GM12878 (cell line): Measurements from ENCODE around the gene OSBPL5. TPM values are rescaled to one million over a fixed set of nuclear protein-coding genes. Genes with fewer than 3 reads are reported as not detected.

ENCODE experiments used
- ATAC-seq: fragments of 200-7000 bp; cut with Tn5 transposase; 3 replicates; pipeline ENCODE4 v1.9.1; 2020; ENCODE audit warnings: mild to moderate bottlenecking, moderate library complexity
- BruUV-seq: library from RNA; stranded (reverse); fragments of 400-500 nt; replicated peaks from 2 replicates; lab custom pipeline; 2021; lab: Mats Ljungman, UMichigan
- CTCF ChIA-PET: fragments of 300-600 bp; sonication (Branson Sonifier 250); formaldehyde crosslinking; extraction: SDS; loops from one replicate; lab custom pipeline; 2021; ENCODE audit warnings: inconsistent platforms; lab: Yijun Ruan, JAX
- POLR2A ChIA-PET: fragments of 350-600 bp; formaldehyde crosslinking; extraction: SDS; loops from one replicate; lab custom pipeline; 2021; ENCODE audit warnings: inconsistent platforms; lab: Charles Lee
- RAD21 ChIA-PET: fragments of 300-600 bp; sonication (Branson Sonifier 250); formaldehyde crosslinking; loops from one replicate; lab custom pipeline; 2023; ENCODE audit warnings: antibody characterized with exemption; ENCODE audit not compliant: unreplicated experiment; lab: Charles Lee
- SMC1A ChIA-PET: fragments of 300-600 bp; sonication (Branson Sonifier 250); formaldehyde crosslinking; loops from one replicate; lab custom pipeline; 2023; ENCODE audit not compliant: unreplicated experiment, uncharacterized antibody; lab: Charles Lee
- DNase-seq: peaks from one replicate; pipeline ENCODE4 v3.0.0-alpha.2; 2011; ENCODE audit warnings: low read depth, low spot score
- FAIRE-seq: peaks from 3 replicates; lab custom pipeline; 2011; peaks lifted over from hg19 to GRCh38; lab: Jason Lieb, UNC
- H2AFZ ChIP-seq: 2 replicates; pipeline ENCODE4 v1.6.0; 2011; ENCODE audit warnings: low read depth, low read length, control low read depth; ENCODE audit not compliant: control insufficient read depth
- H3K27ac ChIP-seq: 2 replicates; pipeline ENCODE4 v1.5.1; 2011; ENCODE audit warnings: control low read depth; ENCODE audit not compliant: control insufficient read depth, insufficient read depth
- H3K27me3 ChIP-seq, 2 experiments: replicated peaks in 1 of 2; 2 replicates each; pipeline versions ENCODE4 v1.6.0 to v1.6.1; 2011; ENCODE audit warnings: low read length in 1 of 2; ENCODE audit not compliant: control insufficient read depth in 2 of 2, insufficient read depth in 2 of 2
- H3K36me3 ChIP-seq, 2 experiments: 2 replicates each; pipeline ENCODE4 v1.5.1; 2011; ENCODE audit warnings: low read length in 1 of 2; ENCODE audit not compliant: control insufficient read depth in 2 of 2, insufficient read depth in 2 of 2
- H3K4me1 ChIP-seq: 2 replicates; pipeline ENCODE4 v1.6.1; 2011; ENCODE audit warnings: mild to moderate bottlenecking, low read length, moderate library complexity, mixed read lengths; ENCODE audit not compliant: control insufficient read depth, insufficient read depth
- H3K4me2 ChIP-seq: 2 replicates; pipeline ENCODE4 v1.6.0; 2011; ENCODE audit warnings: control low read depth; ENCODE audit not compliant: control insufficient read depth, insufficient read depth
- H3K4me3 ChIP-seq: fragments of 200-600 bp; sonication (generic); 2 replicates; pipeline ENCODE4 v1.5.1; 2016
- H3K79me2 ChIP-seq: 2 replicates; pipeline ENCODE4 v1.6.0; 2011; ENCODE audit warnings: low read length; ENCODE audit not compliant: control insufficient read depth, insufficient read depth
- H3K9ac ChIP-seq: 2 replicates; pipeline ENCODE4 v1.8.0; 2011; ENCODE audit warnings: low read length, control low read depth, mixed read lengths; ENCODE audit not compliant: control insufficient read depth, insufficient read depth
- H3K9me3 ChIP-seq: replicated peaks from 3 replicates; pipeline ENCODE4 v1.5.1; 2011; ENCODE audit warnings: mild to moderate bottlenecking, low read length; ENCODE audit not compliant: control insufficient read depth, insufficient read depth
- H4K20me1 ChIP-seq: 2 replicates; pipeline ENCODE4 v1.6.0; 2011; ENCODE audit not compliant: control insufficient read depth, insufficient read depth
- CHD1 ChIP-seq: IDR thresholded peaks from 2 replicates; pipeline ENCODE4 v1.6.1; 2012; ENCODE audit warnings: low read depth, low read length, improper control_type of control experiment
- HDGF ChIP-seq: fragments of 450-650 bp; IDR thresholded peaks from 2 replicates; pipeline ENCODE4 v1.6.1; 2016; ENCODE audit warnings: antibody characterized with exemption
- IRF5 ChIP-seq: fragments of 450-650 bp; IDR thresholded peaks from 2 replicates; pipeline ENCODE4 v1.6.1; 2017; ENCODE audit warnings: borderline replicate concordance
- RELA ChIP-seq: fragments of 450-650 bp; IDR thresholded peaks from 2 replicates; pipeline ENCODE4 v1.8.0; 2014; ENCODE audit warnings: borderline replicate concordance; ENCODE audit not compliant: partially characterized antibody
- SMAD5 ChIP-seq: IDR thresholded peaks from 2 replicates; pipeline ENCODE4 v1.6.1; 2016; ENCODE audit warnings: antibody characterized with exemption, low read depth
- SP1 ChIP-seq: IDR thresholded peaks from one replicate; pipeline ENCODE4 v1.6.1; 2011; ENCODE audit warnings: low read depth, low read length
- TCF3 ChIP-seq: IDR thresholded peaks from 2 replicates; pipeline ENCODE4 v1.6.1; 2012; ENCODE audit warnings: low read depth, mild to moderate bottlenecking, low read length, borderline replicate concordance; ENCODE audit not compliant: insufficient read depth
- WGBS: methylation state at CpG from one replicate; pipeline ENCODE4 v1.1.6; 2016; ENCODE audit warnings: low lambda C conversion rate; ENCODE audit not compliant: insufficient replicate concordance, insufficient coverage; ENCODE audit errors: missing lambda C conversion rate; 5-methylcytosine and 5-hydroxymethylcytosine counted together
- in situ Hi-C: fragments of 300-500 bp; cut with MboI; formaldehyde crosslinking; loops from 9 replicates; pipeline ENCODE4 v1.14.3; 2018; ENCODE audit warnings: mixed read lengths
- intact Hi-C: fragments of 100-400 bp; cut with micrococcal nuclease; formaldehyde crosslinking; loops from one replicate; pipeline ENCODE4 v1.14.2; 2022; ENCODE audit not compliant: unreplicated experiment
- polyA plus RNA-seq, 11 experiments: library from polyadenylated mRNA; depleted of rRNA in 4 of 11; unstranded in 6 of 11; stranded (reverse) in 5 of 11; fragments of >200 nt; fragmentation: Nextera tagmentation in 4 of 11; fragmentation: Illumina TruSeq in 1 of 11; extraction: Ambion mirVana in 4 of 11; extraction: Trizol in 1 of 11; gene quantifications; 1 replicate in 1 of 11; 2 replicates in 10 of 11; pipeline versions ENCODE4 v1.2.1 to v1.2.3, GENCODE V29; 2011 to 2016; ENCODE audit warnings: inconsistent platforms in 2 of 11, missing spikeins in 2 of 11, low read depth in 1 of 11
- total RNA-seq, 4 experiments: library from RNA; depleted of rRNA in 3 of 4; stranded (reverse); fragments of >200 nt in 3 of 4; fragmentation: Illumina TruSeq in 1 of 4; extraction: Trizol in 1 of 4; gene quantifications; 2 replicates each; pipeline versions ENCODE4 v1.2.1 to v1.2.3, GENCODE V29; 2013 to 2021
- TF ChIP-seq, protein P1 (sequence below): IDR thresholded peaks from 2 replicates; pipeline ENCODE4 v1.6.1; 2012; ENCODE audit warnings: mild to moderate bottlenecking, low read depth, low read length
- TF ChIP-seq, protein P2 (sequence below): fragments of 150-350 bp; IDR thresholded peaks from 2 replicates; pipeline ENCODE4 v1.6.1; 2014; ENCODE audit warnings: mild to moderate bottlenecking, low read depth, low read length
- TF ChIP-seq, protein P3 (sequence below): fragments of 450-650 bp; IDR thresholded peaks from 2 replicates; pipeline ENCODE4 v1.6.1; 2018; ENCODE audit warnings: mild to moderate bottlenecking, low read depth, moderate library complexity; ENCODE audit not compliant: partially characterized antibody

Gene OSBPL5
- total and polyA plus RNA-seq, 10 of the 15 experiments (the other 5 are each of a cell fraction or from before 2014, with no cell fraction given): not detected

GRCh38 chr11:3077189-3077836 is 87.8 kb downstream of the OSBPL5 start:
- POLR2A ChIA-PET: no interaction called here
- no peaks in the 10 kb centered on the region for H3K4me1 ChIP-seq
- TF ChIP-seq RELA (no peak), SMAD5 (no peak), TCF3 (no peak), IRF5 (no peak), SP1 (no peak), CHD1 (no peak), HDGF (no peak)
- TF ChIP-seq, protein P1, sequence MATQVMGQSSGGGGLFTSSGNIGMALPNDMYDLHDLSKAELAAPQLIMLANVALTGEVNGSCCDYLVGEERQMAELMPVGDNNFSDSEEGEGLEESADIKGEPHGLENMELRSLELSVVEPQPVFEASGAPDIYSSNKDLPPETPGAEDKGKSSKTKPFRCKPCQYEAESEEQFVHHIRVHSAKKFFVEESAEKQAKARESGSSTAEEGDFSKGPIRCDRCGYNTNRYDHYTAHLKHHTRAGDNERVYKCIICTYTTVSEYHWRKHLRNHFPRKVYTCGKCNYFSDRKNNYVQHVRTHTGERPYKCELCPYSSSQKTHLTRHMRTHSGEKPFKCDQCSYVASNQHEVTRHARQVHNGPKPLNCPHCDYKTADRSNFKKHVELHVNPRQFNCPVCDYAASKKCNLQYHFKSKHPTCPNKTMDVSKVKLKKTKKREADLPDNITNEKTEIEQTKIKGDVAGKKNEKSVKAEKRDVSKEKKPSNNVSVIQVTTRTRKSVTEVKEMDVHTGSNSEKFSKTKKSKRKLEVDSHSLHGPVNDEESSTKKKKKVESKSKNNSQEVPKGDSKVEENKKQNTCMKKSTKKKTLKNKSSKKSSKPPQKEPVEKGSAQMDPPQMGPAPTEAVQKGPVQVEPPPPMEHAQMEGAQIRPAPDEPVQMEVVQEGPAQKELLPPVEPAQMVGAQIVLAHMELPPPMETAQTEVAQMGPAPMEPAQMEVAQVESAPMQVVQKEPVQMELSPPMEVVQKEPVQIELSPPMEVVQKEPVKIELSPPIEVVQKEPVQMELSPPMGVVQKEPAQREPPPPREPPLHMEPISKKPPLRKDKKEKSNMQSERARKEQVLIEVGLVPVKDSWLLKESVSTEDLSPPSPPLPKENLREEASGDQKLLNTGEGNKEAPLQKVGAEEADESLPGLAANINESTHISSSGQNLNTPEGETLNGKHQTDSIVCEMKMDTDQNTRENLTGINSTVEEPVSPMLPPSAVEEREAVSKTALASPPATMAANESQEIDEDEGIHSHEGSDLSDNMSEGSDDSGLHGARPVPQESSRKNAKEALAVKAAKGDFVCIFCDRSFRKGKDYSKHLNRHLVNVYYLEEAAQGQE: no peak
- TF ChIP-seq, protein P2, sequence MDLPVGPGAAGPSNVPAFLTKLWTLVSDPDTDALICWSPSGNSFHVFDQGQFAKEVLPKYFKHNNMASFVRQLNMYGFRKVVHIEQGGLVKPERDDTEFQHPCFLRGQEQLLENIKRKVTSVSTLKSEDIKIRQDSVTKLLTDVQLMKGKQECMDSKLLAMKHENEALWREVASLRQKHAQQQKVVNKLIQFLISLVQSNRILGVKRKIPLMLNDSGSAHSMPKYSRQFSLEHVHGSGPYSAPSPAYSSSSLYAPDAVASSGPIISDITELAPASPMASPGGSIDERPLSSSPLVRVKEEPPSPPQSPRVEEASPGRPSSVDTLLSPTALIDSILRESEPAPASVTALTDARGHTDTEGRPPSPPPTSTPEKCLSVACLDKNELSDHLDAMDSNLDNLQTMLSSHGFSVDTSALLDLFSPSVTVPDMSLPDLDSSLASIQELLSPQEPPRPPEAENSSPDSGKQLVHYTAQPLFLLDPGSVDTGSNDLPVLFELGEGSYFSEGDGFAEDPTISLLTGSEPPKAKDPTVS: no peak
- TF ChIP-seq, protein P3, sequence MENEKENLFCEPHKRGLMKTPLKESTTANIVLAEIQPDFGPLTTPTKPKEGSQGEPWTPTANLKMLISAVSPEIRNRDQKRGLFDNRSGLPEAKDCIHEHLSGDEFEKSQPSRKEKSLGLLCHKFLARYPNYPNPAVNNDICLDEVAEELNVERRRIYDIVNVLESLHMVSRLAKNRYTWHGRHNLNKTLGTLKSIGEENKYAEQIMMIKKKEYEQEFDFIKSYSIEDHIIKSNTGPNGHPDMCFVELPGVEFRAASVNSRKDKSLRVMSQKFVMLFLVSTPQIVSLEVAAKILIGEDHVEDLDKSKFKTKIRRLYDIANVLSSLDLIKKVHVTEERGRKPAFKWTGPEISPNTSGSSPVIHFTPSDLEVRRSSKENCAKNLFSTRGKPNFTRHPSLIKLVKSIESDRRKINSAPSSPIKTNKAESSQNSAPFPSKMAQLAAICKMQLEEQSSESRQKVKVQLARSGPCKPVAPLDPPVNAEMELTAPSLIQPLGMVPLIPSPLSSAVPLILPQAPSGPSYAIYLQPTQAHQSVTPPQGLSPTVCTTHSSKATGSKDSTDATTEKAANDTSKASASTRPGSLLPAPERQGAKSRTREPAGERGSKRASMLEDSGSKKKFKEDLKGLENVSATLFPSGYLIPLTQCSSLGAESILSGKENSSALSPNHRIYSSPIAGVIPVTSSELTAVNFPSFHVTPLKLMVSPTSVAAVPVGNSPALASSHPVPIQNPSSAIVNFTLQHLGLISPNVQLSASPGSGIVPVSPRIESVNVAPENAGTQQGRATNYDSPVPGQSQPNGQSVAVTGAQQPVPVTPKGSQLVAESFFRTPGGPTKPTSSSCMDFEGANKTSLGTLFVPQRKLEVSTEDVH: no peak
- DNase-seq (no peak), FAIRE-seq (no peak), ATAC-seq (no peak)
- no peaks in the 10 kb centered on the region for H3K9me3 ChIP-seq
- intact Hi-C loops (no loop called here), in situ Hi-C loops (no loop called here)
- no peaks in the 10 kb centered on the region for H3K79me2 ChIP-seq
- SMC1A ChIA-PET: no interaction called here
- RAD21 ChIA-PET: interaction anchor here (0.7 kb wide), 1 partner anchor 27 kb away, joined by 3 read pairs; no protein-coding TSS in a partner anchor
- H2AFZ ChIP-seq: no peak overlapping the region
- H3K27me3 ChIP-seq: no peaks in the 10 kb centered on the region
- no peak overlapping the region for H3K27ac ChIP-seq
- no peaks in the 10 kb centered on the region for H3K36me3 ChIP-seq
- BruUV-seq: no TSS peak
- H3K4me3 ChIP-seq: no peak overlapping the region
- CTCF ChIA-PET: no interaction called here
- H4K20me1 ChIP-seq: no peaks in the 10 kb centered on the region
- WGBS: 53% methylated on average over 11 of the region's 11 CpGs
- no peak overlapping the region for H3K4me2 ChIP-seq
- H3K9ac ChIP-seq: no peak overlapping the region
